Stimulated activated CD4-positive, alpha-beta T cell treated with anti-CD3 and anti-CD28 coated beads, Interleukin-1b, Interleukin-23, amount 100 ng/mL, for 24 hours (primary cell): ENCODE results near the gene SAMD5.

ENCODE experiments used
- DNase-seq, 4 experiments: peaks; one replicate each; pipeline ENCODE4 v3.0.0-alpha.2; 2020; ENCODE audit warnings: low read depth in 4 of 4, low spot score in 1 of 4

SAMD5 gene

DNA sequence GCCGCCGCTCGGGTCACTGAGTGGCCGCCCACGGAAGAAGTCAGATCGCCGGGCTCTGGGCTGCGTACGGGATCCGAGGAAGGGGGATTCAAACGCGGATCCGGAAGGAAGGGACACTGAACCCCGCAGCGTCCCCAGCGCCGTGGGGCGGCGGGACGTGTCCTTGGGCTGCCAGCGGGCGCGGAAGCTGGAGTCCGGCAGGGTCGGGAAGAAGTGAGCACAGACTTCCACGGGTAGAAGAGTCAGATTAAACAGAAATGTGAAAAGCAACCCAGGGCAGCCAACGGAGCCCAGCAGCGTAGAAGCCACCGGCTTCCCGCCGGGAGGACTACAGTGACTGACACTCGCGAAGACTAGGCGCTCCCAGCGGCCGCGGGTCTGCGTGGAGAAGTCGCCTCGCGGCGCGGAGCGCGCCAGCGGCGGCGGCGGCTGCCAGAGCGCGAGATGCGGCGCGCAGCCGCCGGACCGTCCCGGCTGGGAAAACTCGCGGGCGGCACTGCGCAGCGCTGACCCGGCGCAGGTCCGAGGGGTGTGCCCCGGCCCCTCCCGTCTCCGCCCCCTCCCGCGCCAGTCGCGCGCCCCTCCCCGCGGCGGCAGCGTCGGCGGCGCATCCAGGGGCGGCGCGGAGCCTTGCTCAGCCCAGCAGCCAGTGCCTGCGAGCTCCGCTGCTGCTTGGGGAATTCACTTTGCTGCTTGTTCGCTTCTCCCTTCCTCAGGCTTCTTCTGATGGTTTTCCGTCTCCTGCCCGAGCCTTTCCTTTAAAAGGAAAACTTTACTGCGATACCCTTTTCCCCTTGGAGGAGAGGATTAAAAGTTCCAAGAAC lies at the start of gene SAMD5:
Gene SAMD5, plus strand, starts transcription at position 649 of the 824 bp plus-strand sequence. CDS start 239 bp downstream, outside the sequence.
- DNase-seq, result peak in 1 of 4 experiments; percentile 23

DNA sequence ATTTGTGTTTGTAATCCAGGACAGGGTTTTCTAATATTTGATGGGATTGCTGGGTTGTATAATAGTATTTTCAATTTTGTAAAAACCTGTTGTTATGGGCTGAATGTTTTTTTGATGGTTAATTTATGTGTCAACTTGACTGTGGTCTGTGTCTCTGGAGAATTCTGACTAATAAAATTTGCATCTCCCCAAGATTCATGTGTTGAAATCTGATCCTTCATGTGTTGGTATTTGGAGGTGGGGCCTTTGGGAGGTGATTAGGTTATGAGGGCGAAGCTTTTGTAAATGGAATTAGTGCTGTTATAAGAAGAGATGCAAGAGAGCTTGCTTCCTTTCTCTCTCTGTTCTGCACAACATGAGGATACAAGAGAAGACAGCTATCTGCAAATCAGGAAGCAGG lies 48.7 kb upstream of the SAMD5 start:
- DNase-seq, result no peak

DNA sequence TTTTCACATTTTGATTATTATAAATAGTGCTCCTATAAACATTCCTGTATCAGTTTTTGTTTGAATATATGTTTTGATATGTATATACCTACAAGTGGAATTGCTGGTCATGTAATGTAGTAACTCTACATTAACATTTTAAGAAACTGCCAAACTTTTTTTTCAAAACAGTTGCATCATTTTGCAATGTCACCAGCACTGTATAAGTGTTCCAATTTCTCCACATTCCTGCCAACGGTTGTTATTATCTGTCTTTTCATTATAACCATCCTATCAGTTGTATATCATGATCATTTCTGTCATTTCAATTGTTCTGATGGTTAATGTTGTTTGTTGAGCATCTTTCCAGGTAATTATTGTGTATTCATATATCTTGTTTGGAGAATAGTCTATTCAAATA lies 44.8 kb upstream of the SAMD5 start:
- DNase-seq, result no peak

DNA sequence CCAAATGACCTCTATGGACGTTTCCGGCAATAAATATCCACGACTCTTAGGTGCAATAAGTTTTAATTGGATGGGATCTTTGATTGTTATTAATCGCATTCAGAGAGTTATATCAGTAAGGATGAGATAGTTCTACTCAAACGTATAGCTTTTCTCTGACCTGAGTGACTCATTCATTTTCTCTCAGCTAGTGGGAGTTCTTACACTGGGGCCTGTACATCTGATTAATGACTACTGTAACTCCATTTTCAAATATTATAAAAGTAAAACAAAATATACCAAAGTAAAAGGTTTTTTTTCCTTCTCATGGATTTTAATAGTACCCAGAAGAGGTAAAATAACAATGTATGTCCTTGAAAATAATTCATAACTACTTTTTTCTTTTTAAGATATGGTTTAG lies 41.1 kb upstream of the SAMD5 start:
- DNase-seq, result no peak

DNA sequence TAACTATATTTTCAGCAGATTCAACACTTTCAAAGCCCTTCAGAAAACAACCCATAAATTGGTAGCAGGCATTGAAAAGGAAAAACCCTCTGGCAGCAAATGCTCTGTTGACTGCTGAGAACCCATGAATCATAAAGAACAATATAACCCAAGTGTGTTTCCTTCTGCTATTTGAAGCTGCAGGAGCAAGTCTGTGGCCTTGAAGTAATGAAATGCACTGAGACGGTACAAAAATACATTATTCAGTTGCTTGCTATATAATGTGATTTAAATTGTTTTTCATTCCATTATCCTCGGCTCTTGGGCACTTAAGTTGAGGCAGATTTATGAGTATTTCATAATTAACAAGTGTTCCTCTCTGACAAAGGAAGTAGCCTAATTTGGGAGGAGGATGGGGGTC lies 40.6 kb upstream of the SAMD5 start:
- no peak for DNase-seq

DNA sequence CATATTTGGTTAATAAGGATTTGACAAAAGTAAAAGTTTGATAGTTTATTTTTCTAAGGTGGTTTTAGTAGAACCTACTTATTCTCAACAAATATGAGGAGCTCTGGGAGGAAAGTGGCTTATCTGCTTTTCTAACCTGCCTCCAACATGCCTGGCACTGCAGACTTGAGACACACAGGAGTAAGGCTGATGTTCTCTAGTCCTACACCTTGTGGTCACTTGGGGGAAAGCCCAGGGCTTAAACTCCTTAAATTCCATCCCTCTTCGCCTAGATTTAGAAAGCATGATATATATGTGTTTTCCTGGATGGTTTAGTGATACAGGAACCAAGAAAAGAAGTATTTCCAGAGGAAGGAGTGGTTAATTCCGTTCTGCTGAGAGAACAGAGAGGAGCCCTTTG lies 39.9 kb upstream of the SAMD5 start:
- DNase-seq, result no peak

DNA sequence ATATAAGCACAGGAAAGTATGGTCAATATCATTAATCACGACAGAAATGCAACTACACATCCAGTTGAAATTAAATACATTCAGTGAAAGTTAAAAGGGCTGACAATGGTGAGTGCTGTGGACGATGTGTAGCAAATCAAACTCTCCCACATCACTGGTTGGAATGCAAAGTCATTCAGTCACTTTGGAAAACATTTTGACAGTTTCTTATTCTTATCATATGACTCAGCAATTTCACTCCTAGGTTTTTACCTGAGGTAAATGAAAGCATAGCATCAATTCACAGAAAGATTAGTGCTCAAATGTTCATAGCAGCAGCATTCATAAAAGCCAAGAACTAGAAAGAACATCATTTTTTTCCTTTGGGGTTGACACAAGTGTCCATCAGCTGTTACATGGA lies 28.6 kb upstream of the SAMD5 start:
- DNase-seq, result no peak

DNA sequence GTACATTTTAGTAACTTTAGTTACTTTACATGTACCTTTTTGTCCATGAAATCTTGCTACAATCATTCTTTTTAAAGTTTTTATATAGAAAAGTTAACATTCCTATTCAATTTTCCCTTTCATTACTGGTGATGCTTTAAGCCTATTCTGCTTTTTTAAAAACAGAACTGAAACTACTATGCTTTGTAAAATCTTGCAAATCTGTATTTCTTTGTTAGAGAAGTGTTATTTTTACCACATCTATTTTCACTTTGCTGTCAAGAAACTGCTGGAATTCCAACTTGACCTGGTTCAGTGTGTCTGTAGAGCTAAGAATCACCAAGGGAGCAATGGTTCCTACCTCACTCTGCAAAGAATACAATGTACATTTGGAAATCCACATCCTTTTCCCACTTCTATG lies 21.8 kb upstream of the SAMD5 start:
- DNase-seq, result no peak

DNA sequence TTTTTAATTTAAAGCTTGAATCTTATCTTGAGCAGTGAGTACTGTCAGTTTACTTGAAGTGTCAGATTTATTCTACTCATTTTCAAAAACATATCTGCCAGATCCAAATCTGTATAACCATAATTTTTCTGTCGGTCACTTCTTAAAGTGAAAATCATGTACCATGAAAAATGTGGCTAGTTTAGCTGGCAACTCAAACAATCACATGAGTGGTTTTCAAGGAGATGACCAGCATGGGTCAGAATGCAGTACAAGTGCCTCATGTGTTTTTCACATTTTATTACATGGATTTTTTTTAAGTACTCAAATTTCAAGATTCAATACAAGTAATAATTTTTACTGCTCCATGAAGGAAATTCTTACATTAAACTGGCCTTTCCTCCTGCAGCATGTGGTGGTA lies 11.0 kb upstream of the SAMD5 start:
- DNase-seq, result no peak

DNA sequence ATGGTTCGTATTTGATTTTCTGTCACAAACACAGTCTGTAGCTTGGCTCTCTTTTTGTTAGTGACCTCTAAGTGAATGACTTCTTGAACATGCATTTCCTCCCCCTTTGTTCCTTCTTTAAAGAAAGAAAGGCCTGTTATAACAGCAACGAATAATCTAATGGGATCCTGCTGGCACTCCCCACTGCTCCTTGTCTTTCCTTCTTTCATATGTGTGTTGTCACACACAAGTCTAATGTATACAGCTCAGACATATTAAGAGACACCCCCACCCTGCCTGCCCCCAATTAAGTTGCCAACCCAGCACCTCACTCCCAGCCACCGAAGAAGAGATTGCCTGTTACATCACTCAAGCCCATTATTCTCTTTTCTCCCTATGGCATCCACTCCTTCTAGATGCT lies 4.9 kb upstream of the SAMD5 start:
- DNase-seq, result no peak

DNA sequence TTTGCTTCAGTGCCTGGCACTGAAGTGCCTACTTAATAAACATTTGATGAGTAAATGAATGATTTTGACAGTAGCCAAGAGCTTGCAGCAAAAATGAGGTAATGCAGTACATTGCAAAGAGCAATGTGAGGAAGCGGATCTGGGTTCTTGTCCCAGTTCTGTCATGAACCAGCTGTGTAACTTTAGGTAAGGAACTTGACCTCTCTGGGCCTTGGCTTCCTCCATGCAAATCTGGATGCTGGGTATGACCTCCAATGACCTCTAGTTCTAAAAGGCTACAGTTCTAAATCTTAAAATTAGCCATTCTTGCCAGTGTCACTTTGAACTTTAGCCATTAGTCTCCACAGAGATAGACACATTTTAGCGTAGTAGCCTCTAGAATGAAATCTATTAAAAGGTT lies 3.6 kb upstream of the SAMD5 start:
- DNase-seq, result no peak

DNA sequence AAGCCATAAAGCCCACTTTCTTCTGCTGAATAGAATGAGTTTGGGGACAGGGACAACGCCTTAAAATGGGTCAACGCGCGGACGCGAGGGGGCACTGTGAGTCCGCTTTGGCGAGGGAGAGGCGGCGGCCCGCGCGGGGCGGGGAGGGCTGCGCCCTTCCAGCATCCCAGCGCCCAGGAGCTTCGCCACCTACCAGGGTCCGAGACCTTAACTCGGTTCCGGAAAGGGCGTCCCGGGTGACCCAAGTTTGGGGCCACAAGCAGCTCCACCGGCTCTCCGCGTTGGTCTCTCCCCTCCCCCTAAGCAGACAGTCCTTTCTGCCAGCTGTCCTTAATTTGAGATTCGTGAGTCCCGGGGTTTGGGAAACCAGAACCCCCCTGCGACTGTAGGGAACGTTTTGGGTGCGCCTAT lies 1.8 kb upstream of the SAMD5 start:
- peak in 3 of 4 experiments; percentile 29 to 47 (median 31) for DNase-seq

DNA sequence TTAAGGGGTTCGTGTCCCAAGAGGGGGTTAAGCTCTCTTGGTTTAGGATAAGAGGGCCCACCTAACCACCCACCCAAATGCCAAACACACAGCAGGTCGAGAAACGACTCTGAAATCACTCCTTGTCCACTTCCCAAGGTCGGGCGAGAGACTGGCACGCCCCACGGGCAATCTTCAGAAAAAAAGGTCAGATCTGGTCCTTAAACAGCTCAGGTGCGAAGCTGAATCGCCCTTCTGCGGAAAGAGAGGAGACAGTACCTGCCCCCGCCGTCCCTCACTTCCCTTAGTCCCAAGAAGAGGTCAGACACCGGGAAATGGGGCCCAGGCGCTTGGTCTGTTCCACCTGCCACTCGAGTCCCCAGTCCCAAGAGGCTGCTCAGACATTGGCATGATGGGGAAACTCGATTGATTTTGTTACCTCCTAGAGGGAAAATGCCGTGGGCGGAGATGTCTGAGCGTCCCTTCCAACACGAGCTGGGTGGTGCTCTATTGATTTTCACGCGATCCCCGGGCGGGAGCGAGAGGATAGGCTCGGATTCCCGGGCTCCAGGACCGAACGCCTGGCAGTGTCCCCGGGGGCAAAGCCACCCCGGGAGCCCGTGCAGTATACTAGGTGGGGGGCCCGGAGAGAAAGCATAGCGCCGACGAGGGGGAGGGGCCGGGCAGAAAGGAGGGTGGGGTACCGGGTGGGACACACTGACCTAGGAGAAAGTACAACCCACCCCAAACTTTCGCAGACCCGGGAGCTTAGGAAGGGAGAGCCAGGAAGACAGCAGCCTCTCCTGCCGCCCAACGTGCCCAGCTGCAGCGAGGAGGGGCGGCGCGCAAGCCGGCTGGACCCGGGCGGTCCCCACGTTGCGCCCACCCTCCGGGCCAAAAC lies 1.1 kb upstream of the SAMD5 start:
- no peak for DNase-seq

DNA sequence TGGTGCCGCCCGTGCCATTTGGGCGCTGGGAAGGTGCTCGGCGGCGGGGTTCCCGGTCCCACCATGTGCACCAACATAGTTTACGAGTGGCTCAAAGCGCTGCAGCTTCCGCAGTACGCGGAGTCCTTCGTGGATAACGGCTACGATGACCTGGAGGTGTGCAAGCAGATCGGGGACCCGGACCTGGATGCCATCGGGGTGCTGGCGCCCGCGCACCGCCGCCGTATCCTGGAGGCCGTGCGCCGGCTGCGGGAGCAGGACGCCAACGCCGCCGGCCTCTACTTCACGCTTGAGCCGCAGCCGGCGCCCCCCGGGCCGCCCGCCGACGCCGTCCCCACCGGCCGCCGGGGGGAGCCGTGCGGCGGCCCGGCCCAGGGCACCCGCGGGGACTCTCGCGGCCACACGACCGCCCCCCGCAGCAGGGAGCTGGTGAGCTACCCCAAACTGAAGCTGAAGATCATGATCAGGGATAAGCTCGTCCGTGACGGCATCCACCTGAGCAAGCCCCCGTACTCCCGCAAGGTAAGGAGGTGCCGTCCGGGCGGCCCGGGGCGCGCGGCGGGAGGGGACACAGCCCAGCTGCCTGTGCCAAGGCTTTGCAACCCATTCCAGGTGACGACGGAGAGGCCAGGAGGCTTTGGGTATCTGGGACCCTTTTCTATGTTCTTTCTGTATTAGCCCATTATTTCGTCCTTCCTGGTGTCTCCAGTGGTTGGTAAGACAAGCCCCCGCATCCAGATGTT lies 547 bp downstream of the SAMD5 start:
- DNase-seq, result no peak

DNA sequence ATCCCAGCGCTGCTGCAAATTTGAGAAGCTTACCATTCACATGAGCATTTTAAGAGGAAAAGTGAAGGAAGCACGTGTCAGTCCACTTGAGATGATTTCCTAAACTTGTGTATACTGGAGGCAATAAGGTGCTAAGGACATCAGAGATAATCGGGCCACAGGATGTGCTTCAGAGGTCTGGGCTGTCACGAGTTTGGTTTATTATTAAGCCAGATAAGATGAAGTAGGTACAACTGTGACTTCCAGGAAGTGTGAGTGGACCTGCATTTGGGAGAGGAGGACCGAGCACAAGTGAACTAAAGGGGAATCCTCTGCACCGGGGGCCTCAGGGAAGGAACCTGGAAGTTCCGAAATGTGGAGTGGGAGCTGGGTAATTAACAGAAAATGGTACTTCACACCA lies 1.4 kb downstream of the SAMD5 start:
- DNase-seq, result no peak

DNA sequence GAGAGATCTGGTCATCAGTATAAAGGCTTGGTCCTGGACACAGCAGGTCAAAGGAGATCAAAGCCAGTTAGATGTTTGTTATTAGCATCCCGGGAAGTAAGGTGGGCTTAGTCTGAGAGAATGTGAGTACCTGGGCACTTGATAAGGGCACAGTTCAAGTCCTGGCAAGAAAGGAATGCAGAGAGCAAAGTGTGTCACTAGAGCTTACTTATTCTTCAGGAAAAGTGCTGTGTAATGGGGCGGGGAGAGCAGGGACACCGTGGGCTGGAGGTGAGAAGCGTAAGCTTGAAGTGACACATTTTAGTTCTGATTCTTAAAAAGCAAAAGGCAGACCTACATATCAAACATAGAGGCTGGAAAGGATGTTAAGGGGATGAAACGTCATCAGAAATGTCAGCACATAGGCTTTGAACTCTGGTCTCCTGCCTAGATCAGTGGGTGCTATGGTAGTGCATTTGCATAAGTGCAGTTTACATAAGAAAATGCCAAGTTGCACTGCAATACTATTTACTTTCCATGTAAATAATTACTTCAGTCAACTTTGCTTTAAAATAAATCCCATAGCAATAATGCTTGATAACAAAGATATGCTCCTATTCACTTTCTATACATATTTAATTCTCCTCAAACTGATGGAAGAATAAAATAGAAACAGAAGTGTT lies 2.6 kb downstream of the SAMD5 start:
- DNase-seq, result no peak

DNA sequence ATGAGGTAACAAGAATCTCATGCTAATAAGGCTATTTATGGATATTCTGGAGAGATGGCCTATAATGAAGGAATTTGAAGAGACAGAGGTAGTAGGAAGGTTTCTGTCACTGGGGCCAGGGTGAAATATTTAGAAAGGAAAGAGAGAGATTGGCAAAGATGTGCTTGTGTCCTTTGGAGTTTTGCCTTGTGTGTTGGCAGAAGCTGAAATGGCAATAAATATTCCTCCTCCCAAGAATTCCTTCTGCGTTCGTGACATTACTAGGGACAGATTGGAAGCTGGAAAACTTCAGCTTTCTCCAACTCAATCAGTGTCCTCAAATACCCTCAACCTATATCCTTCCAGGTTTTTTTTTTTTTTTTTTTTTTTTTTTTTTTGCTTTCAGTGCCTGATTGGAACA lies 6.3 kb downstream of the SAMD5 start:
- no peak for DNase-seq

DNA sequence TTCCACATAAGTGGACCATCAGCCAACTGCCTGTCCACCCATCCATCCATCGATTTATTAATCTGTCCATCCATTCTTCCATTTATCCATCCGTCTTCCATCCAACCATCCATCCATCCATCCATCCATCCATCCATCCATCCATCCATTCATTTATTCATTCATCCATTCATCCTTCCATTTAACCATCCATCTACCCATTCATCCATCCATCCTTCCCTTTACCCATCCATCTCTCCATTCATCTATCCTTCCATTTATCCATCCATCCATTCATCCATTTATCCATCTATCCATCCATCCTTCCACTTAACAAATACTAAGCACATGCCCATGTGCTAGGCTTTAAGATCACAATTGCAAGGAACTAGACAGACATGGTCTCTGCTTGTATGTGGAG lies 6.8 kb downstream of the SAMD5 start:
- no peak for DNase-seq

DNA sequence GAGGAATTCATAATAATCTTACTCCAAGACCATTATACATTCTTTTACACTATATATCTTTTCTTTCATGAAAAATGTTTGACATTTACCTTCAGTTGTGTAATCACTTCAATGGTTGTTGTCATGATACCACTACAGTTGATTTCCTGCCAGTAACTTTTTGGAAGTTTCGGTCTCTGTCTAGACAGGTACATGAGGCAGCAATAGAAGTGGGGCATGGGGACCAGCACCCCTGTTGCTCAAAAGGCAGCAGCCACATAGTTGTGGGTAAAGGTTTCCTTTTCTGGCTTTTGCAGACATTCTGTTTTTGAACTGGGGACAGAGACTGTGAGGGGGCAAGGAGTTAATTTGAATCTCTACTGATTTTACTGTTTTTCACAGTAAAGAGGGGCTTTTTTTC lies 14.1 kb downstream of the SAMD5 start:
- no peak for DNase-seq

DNA sequence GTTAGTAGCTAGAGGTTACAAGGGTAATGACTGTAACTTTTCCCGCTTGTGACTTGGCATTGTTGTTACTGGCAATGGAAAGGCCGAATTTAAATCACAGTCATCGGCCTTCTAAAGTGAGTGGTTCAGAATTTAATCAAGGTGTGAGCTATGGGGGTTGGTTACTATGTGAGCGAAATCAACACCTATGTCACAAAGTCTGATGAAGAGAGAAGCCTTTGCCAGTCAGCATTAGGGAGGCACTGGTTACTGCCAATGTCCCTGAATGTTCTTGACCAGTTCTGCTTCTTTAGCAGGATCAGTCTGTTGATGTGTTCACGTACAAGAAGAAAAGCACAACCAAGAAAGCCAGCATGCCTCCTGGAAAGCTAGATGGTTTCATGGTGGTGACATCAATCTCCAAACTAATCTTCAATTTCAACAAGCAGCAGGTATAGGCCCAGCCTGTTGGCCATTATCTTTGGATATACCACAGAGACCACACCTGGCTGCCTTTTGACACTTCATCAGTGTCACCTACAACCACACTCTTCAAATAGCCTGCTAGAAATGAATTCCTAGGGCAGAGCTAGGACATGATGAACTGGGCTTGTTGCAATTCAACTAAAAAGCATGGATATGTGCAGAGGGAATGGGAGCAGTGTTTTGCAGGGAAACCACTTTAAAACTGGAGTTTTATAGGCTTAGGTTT lies 17.2 kb downstream of the SAMD5 start:
- no peak for DNase-seq

DNA sequence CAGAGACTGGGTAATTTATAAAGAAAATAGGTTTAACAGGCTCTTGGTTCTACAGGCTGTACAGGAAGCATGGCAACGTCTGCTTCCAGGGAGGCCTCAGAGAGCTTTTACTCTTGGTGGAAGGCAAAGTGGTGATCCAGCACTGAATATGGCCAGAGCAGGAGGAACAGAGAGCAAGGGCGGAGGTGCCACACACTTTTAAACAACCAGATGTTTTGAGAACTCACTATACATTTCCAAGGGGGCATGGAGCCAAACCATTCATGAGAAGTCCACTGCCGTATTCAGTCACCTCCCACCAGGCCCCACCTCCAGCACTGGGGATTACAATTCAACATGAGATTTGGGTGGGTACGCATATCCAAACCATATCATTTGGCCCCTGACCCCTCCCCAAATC lies 18.7 kb downstream of the SAMD5 start:
- DNase-seq, result no peak
